Measurements from ENCODE around the gene HMGB3.
A peak's percentile ranks its signal among the peaks of the same experiment; 100 is the strongest.
"Not testable (repeated sequence)": the region's sequence is repeated elsewhere in the genome, so short reads cannot be mapped to it uniquely, and the experiment has no call there.

HMGB3 gene

GRCh38 chrX:150983521-150984168 lies 510 bp downstream of the HMGB3 start:
- no peaks in the 10 kb centered on the region for H3K27me3 ChIP-seq (ENCODE audit: insufficient read depth, low read depth)
- H3K9ac ChIP-seq = peak overlapping the region; percentile 69; the same call in 1 of the 2 replicates
- H3K36me3 ChIP-seq (ENCODE audit: insufficient read depth) = no peaks in the 10 kb centered on the region
- H3K4me1 ChIP-seq (ENCODE audit: low read depth, poor library complexity, severe bottlenecking) = peaks cover 10% of the 10 kb centered on the region
- TF ChIP-seq, protein P1, sequence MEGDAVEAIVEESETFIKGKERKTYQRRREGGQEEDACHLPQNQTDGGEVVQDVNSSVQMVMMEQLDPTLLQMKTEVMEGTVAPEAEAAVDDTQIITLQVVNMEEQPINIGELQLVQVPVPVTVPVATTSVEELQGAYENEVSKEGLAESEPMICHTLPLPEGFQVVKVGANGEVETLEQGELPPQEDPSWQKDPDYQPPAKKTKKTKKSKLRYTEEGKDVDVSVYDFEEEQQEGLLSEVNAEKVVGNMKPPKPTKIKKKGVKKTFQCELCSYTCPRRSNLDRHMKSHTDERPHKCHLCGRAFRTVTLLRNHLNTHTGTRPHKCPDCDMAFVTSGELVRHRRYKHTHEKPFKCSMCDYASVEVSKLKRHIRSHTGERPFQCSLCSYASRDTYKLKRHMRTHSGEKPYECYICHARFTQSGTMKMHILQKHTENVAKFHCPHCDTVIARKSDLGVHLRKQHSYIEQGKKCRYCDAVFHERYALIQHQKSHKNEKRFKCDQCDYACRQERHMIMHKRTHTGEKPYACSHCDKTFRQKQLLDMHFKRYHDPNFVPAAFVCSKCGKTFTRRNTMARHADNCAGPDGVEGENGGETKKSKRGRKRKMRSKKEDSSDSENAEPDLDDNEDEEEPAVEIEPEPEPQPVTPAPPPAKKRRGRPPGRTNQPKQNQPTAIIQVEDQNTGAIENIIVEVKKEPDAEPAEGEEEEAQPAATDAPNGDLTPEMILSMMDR (conservative IDR thresholded peaks at IDR 0.05; ENCODE audit: low read depth, low read length) = no peak
- H3K4me2 ChIP-seq = no peak overlapping the region
- peaks cover 10% of the 10 kb centered on the region for H3K79me2 ChIP-seq (ENCODE audit: insufficient read depth, low read depth)
- H2AFZ ChIP-seq (ENCODE audit: low read depth) = no peak overlapping the region; the same call in 1 of the 2 replicates
- H3K4me3 ChIP-seq (IDR thresholded peaks at IDR 0.05; ENCODE audit: insufficient read depth, low read depth, low read length) = no peak overlapping the region
- peak overlapping the region; percentile 75 for H3K27ac ChIP-seq
- no peaks in the 10 kb centered on the region for H4K20me1 ChIP-seq (ENCODE audit: insufficient read depth)

- H3K9ac ChIP-seq = peak overlapping the region; percentile 50; the same call in 1 of the 2 replicates
- no peaks in the 10 kb centered on the region for H4K20me1 ChIP-seq (ENCODE audit: insufficient read depth)
- TF ChIP-seq, protein P1 (conservative IDR thresholded peaks at IDR 0.05; ENCODE audit: low read depth, low read length) = no peak
- no peak overlapping the region; the same call in 1 of the 2 replicates for H3K27ac ChIP-seq
- H3K4me3 ChIP-seq (IDR thresholded peaks at IDR 0.05; ENCODE audit: insufficient read depth, low read depth, low read length) = no peak overlapping the region
- H3K27me3 ChIP-seq (ENCODE audit: insufficient read depth, low read depth) = no peaks in the 10 kb centered on the region
- H3K4me1 ChIP-seq (ENCODE audit: low read depth, poor library complexity, severe bottlenecking) = peaks cover 10% of the 10 kb centered on the region
- H3K79me2 ChIP-seq (ENCODE audit: insufficient read depth, low read depth) = peaks cover 10% of the 10 kb centered on the region
- H3K4me2 ChIP-seq = peak overlapping the region; percentile 57; the same call in 1 of the 2 replicates
- no peak overlapping the region for H2AFZ ChIP-seq (ENCODE audit: low read depth)
- no peaks in the 10 kb centered on the region for H3K36me3 ChIP-seq (ENCODE audit: insufficient read depth)
Measured at GRCh38 chrX:150984169-150984824, 1.2 kb downstream of the HMGB3 start.

GRCh38 chrX:150987687-150988086 lies 4.6 kb downstream of the HMGB3 start:
- not testable (repeated sequence) for H3K27ac ChIP-seq; H2AFZ ChIP-seq (ENCODE audit: low read depth); H4K20me1 ChIP-seq (ENCODE audit: insufficient read depth)

DNA sequence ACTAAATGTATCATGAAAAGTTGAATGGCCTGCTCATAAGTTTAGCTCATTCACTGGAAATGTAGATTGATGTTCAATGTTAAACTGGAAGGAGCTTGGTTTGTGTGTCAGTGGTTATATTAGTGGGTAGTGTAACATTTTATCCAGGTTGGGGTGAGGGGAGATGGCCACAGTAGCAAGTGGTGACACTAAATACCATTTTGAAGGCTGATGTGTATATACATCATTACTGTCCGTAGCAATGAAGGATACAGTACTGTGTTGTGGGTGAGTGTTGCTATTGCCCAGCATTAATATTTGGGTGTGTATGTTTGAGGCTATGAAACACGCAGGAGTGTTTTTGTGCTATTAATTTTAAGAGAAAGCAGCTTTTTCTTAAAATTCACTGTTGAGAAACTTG lies 6.3 kb downstream of the HMGB3 start:
- no peak overlapping the region for H3K9ac ChIP-seq
- H3K4me1 ChIP-seq (ENCODE audit: low read depth, poor library complexity, severe bottlenecking) = peaks cover 7% of the 10 kb centered on the region
- no peak overlapping the region for H3K4me2 ChIP-seq
- no peak overlapping the region for H3K4me3 ChIP-seq (IDR thresholded peaks at IDR 0.05; ENCODE audit: insufficient read depth, low read depth, low read length)
- H4K20me1 ChIP-seq (ENCODE audit: insufficient read depth) = no peaks in the 10 kb centered on the region
- H3K36me3 ChIP-seq (ENCODE audit: insufficient read depth) = no peaks in the 10 kb centered on the region
- no peak overlapping the region for H2AFZ ChIP-seq (ENCODE audit: low read depth)
- TF ChIP-seq, protein P1 (conservative IDR thresholded peaks at IDR 0.05; ENCODE audit: low read depth, low read length) = no peak
- H3K27me3 ChIP-seq (ENCODE audit: insufficient read depth, low read depth) = no peaks in the 10 kb centered on the region
- H3K27ac ChIP-seq = no peak overlapping the region
- peaks cover 10% of the 10 kb centered on the region for H3K79me2 ChIP-seq (ENCODE audit: insufficient read depth, low read depth)

More at GRCh38 chrX:150987687-150988086, 4.6 kb downstream of the HMGB3 start:
- H3K27me3 ChIP-seq (ENCODE audit: insufficient read depth, low read depth); H3K4me3 ChIP-seq (IDR thresholded peaks at IDR 0.05; ENCODE audit: insufficient read depth, low read depth, low read length); H3K4me2 ChIP-seq; H3K9ac ChIP-seq; H3K4me1 ChIP-seq (ENCODE audit: low read depth, poor library complexity, severe bottlenecking); H3K36me3 ChIP-seq (ENCODE audit: insufficient read depth): not testable (repeated sequence)
- H3K79me2 ChIP-seq (ENCODE audit: insufficient read depth, low read depth) = peaks cover 10% of the 10 kb centered on the region

- H3K27ac ChIP-seq = no peak overlapping the region
- H4K20me1 ChIP-seq (ENCODE audit: insufficient read depth) = no peaks in the 10 kb centered on the region
- H3K36me3 ChIP-seq (ENCODE audit: insufficient read depth) = no peaks in the 10 kb centered on the region
- TF ChIP-seq, protein P1 (conservative IDR thresholded peaks at IDR 0.05; ENCODE audit: low read depth, low read length) = no peak
- no peak overlapping the region for H3K9ac ChIP-seq
- H3K4me1 ChIP-seq (ENCODE audit: low read depth, poor library complexity, severe bottlenecking) = no peaks in the 10 kb centered on the region
- no peaks in the 10 kb centered on the region for H3K79me2 ChIP-seq (ENCODE audit: insufficient read depth, low read depth)
- no peak overlapping the region for H3K4me2 ChIP-seq
- no peak overlapping the region for H2AFZ ChIP-seq (ENCODE audit: low read depth)
- H3K27me3 ChIP-seq (ENCODE audit: insufficient read depth, low read depth) = no peaks in the 10 kb centered on the region
- H3K4me3 ChIP-seq (IDR thresholded peaks at IDR 0.05; ENCODE audit: insufficient read depth, low read depth, low read length) = no peak overlapping the region
Measured at GRCh38 chrX:150990910-150991309, 7.8 kb downstream of the HMGB3 start.

All from KMS-11 (cell line).